ENCODE results near the gene LDAH. TPM values are rescaled to one million over a fixed set of nuclear protein-coding genes. Genes with fewer than 3 reads are reported as not detected.

Gene LDAH
- total and polyA plus RNA-seq, 7 donors, result 6.0 to 18.3 (median 12.2) TPM

DNA sequence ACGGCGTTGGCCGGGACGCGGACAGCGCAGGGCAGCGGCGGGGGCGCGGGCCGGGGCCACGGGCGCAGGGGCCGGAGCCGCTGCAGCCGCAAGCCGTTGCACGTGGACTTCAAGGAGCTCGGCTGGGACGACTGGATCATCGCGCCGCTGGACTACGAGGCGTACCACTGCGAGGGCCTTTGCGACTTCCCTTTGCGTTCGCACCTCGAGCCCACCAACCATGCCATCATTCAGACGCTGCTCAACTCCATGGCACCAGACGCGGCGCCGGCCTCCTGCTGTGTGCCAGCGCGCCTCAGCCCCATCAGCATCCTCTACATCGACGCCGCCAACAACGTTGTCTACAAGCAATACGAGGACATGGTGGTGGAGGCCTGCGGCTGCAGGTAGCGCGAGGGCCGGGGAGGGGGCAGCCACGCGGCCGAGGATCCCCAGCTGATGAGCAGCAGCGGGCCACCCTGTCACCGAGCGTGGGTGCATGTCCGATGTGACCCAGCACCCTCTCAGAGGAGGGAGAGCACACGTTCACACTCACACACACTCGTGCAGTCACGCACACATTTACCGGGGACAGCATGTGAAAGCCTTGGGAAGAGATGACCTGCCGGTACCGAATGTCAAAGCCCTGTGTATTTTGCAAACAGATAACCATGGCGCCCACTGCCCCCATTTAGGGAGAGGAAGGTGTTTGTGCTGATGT, 151.7 kb downstream of the LDAH start:
- peaks cover 0 to 47% (median 27%) of the 10 kb centered on the region in 4 donors for H3K4me1 ChIP-seq
- no peak overlapping the region for H3K27ac ChIP-seq
- H3K9me3 ChIP-seq, result no peaks in the 10 kb centered on the region
- DNase-seq, result no peak
- TF ChIP-seq CTCF (IDR thresholded peaks at IDR 0.05), result no peak
- TF ChIP-seq EP300 (IDR thresholded peaks at IDR 0.05), result no peak
- TF ChIP-seq POLR2AphosphoS5 (IDR thresholded peaks at IDR 0.05), result no peak
- TF ChIP-seq POLR2A (IDR thresholded peaks at IDR 0.05), result no peak
- intact Hi-C loops (cut with DNase I), result no loop called here
- peak overlapping the region in 1 of 4 donors; percentile 18 for H3K4me3 ChIP-seq
- H3K36me3 ChIP-seq, result no peaks in the 10 kb centered on the region
- H3K27me3 ChIP-seq, result peaks cover 47 to 80% (median 59%) of the 10 kb centered on the region in 3 donors
- WGBS, 2 donors, result 26 to 28% methylated on average over 60 of the region's 60 CpGs

DNA sequence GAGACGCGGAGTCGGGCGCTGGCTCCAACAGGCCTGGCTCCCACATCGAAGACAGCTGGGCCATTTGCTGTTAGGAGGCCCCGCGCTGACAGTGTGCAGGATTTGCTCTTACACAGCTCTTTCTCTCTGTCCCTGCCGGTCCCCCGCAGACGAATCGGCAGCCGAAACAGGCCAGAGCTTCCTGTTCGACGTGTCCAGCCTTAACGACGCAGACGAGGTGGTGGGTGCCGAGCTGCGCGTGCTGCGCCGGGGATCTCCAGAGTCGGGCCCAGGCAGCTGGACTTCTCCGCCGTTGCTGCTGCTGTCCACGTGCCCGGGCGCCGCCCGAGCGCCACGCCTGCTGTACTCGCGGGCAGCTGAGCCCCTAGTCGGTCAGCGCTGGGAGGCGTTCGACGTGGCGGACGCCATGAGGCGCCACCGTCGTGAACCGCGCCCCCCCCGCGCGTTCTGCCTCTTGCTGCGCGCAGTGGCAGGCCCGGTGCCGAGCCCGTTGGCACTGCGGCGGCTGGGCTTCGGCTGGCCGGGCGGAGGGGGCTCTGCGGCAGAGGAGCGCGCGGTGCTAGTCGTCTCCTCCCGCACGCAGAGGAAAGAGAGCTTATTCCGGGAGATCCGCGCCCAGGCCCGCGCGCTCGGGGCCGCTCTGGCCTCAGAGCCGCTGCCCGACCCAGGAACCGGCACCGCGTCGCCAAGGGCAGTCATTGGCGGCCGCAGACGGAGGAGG, 152.4 kb downstream of the LDAH start:
- Histone ChIP-seq H3K36me3 (no peaks in the 10 kb centered on the region), H3K4me3 (peak overlapping the region in 2 of 4 donors; percentile 16 to 18), H3K9me3 (no peaks in the 10 kb centered on the region), H3K27ac (no peak overlapping the region), H3K27me3 (peaks cover 52 to 87% (median 66%) of the 10 kb centered on the region in 3 donors), H3K4me1 (peaks cover 0 to 48% (median 34%) of the 10 kb centered on the region in 4 donors)
- TF ChIP-seq POLR2AphosphoS5 (IDR thresholded peaks at IDR 0.05) (no peak), POLR2A (IDR thresholded peaks at IDR 0.05) (no peak), CTCF (IDR thresholded peaks at IDR 0.05) (no peak), EP300 (IDR thresholded peaks at IDR 0.05) (no peak)
- no peak for DNase-seq
- WGBS, 2 donors, result 18 to 27% methylated on average over 83 of the region's 83 CpGs
- intact Hi-C loops (cut with DNase I), result no loop called here

DNA sequence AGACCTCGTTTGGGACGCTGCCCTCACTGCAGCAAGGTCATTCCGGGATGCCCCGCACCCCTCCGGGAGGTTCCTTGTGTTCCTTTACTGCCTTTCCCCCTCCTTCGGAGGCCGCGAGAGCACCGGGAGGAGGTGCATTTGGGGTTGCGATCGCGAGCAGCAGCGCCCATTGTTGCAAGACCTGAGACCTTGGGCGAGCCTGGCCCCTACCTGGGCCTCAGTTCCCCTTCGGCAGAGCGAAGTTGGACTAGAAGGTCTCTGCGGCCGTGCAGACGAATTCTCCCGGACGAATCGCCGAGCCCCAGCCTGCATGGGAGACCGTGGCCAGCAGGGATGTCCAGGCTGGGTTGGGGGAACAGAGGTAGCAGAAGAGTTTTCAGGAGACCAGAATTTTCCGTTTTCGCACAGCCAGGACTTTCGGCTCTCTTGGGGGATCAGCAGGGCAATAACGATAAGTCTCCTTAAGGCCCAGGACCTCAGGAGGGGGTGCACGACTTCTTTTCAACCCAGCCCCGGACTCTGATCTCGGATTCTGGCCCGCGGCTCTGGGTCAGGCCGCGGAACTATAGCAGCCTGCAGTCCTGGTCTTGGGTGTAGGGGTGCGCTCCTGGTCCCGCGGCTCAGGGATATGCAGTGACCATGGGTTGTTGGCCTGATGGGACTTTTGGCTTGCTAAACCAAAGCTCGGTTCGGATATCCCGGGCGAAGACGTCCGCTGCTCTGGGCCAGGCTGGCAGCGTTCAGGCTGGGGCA, 153.2 kb downstream of the LDAH start:
- Histone ChIP-seq H3K27me3 (peaks cover 59 to 95% (median 73%) of the 10 kb centered on the region in 3 donors), H3K4me1 (peaks cover 0 to 45% (median 33%) of the 10 kb centered on the region in 4 donors), H3K4me3 (no peak overlapping the region), H3K36me3 (no peaks in the 10 kb centered on the region), H3K27ac (no peak overlapping the region), H3K9me3 (no peaks in the 10 kb centered on the region)
- TF ChIP-seq EP300 (IDR thresholded peaks at IDR 0.05), result no peak
- TF ChIP-seq CTCF (IDR thresholded peaks at IDR 0.05), result no peak
- TF ChIP-seq POLR2AphosphoS5 (IDR thresholded peaks at IDR 0.05), result no peak
- no peak for TF ChIP-seq POLR2A (IDR thresholded peaks at IDR 0.05)
- WGBS, 2 donors, result 19 to 30% methylated on average over 45 of the region's 45 CpGs
- DNase-seq, result no peak
- intact Hi-C loops (cut with DNase I), result no loop called here

DNA sequence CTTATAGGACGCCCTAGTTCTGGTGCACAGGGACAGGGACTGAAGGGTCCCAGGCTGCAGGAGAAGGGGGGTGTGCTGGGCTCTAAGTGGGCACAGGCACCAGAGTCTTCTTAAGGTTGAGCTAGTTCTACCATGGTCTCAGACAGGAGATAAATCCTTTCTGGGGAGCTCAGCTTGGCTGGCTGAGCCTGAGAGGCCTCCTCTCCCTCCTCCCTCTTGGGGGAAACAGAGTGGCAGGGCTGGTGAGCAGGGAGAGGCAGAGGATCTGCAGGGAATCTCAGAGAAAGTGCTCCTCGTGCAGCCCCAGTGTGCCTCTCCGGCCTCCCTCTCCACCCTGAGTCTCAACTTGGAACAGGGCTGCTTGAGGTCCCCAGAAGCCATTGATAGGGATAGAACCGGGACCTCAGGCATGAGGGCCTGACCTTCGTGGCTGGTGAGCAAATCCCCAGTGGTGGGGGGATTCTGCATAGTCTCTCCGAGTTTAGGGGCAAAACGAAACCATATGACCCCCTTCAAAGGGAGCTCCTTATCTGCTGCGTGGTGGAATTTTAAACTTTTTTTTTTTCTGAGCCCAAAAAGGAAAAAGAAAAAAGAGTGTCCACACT, 153.9 kb downstream of the LDAH start:
- intact Hi-C loops (cut with DNase I), result no loop called here
- Histone ChIP-seq H3K27ac (no peak overlapping the region), H3K9me3 (no peaks in the 10 kb centered on the region), H3K27me3 (peaks cover 66 to 98% (median 76%) of the 10 kb centered on the region in 3 donors), H3K4me1 (peaks cover 0 to 42% (median 33%) of the 10 kb centered on the region in 4 donors), H3K36me3 (no peaks in the 10 kb centered on the region), H3K4me3 (no peak overlapping the region)
- WGBS, 2 donors, result 55 to 66% methylated on average over 8 of the region's 8 CpGs
- DNase-seq, result no peak
- TF ChIP-seq CTCF (IDR thresholded peaks at IDR 0.05) (no peak), POLR2A (IDR thresholded peaks at IDR 0.05) (no peak), EP300 (IDR thresholded peaks at IDR 0.05) (no peak), POLR2AphosphoS5 (IDR thresholded peaks at IDR 0.05) (no peak)

All from sigmoid colon (tissue), 7 donors.